ENCODE measurements around the gene DTD1. TPM values are rescaled to one million over a fixed set of nuclear protein-coding genes. Genes with fewer than 3 reads are reported as not detected.

Gene DTD1
- total RNA-seq, 4 donors from 2014 or later: 27.3 to 54.0 (median 35.2) TPM

DNA sequence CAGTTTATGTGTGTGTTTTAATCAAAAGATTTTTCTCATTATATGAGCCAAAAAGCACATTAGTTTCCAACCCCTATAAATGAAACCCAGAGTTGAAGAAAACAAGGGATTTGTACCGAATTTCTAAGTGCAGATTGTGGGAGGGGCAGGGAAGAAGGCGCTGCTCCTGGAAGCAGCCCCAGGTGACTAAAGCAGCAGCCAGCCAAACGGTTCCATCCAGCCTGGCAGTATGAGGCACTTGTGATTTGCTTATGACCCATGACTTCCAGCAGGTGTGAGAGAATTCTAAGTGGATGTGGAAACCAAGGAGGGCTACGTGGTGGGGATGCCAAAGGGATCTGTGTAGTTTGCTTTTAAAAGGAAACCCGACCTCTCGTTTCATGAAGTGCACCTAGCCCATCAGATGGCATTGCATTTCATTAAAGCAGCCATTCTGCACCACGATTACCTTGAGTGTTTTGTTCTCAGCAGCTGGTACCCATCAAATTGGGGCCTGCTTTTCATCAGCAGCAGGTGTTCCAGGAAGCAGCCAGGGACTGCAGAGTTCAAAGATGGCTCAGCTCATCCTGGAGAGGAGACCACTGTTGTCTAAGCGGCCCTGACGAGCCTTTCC is 79.1 kb downstream of the DTD1 start:
- peaks cover 0 to 14% (median 0%) of the 10 kb centered on the region in 3 donors for H3K4me1 ChIP-seq
- intact Hi-C loops (cut with DNase I): no loop called here
- H3K9me3 ChIP-seq: no peaks in the 10 kb centered on the region
- H3K4me3 ChIP-seq: no peak overlapping the region
- H3K27ac ChIP-seq: no peak overlapping the region
- no peaks in the 10 kb centered on the region for H3K36me3 ChIP-seq
- TF ChIP-seq, protein P1, sequence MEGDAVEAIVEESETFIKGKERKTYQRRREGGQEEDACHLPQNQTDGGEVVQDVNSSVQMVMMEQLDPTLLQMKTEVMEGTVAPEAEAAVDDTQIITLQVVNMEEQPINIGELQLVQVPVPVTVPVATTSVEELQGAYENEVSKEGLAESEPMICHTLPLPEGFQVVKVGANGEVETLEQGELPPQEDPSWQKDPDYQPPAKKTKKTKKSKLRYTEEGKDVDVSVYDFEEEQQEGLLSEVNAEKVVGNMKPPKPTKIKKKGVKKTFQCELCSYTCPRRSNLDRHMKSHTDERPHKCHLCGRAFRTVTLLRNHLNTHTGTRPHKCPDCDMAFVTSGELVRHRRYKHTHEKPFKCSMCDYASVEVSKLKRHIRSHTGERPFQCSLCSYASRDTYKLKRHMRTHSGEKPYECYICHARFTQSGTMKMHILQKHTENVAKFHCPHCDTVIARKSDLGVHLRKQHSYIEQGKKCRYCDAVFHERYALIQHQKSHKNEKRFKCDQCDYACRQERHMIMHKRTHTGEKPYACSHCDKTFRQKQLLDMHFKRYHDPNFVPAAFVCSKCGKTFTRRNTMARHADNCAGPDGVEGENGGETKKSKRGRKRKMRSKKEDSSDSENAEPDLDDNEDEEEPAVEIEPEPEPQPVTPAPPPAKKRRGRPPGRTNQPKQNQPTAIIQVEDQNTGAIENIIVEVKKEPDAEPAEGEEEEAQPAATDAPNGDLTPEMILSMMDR (IDR thresholded peaks at IDR 0.05): no peak
- TF ChIP-seq POLR2A (IDR thresholded peaks at IDR 0.05): no peak
- no peaks in the 10 kb centered on the region for H3K27me3 ChIP-seq
- 57 to 70% methylated on average over 7 of the region's 9 CpGs for WGBS, 2 donors
- no peak for DNase-seq

GRCh38 chr20:18669241-18670019 is 81.6 kb downstream of the DTD1 start:
- WGBS, 2 donors: 92 to 95% methylated on average over 10 to 14 of the region's 15 CpGs

GRCh38 chr20:18671203-18671710 is 83.4 kb downstream of the DTD1 start:
- Histone ChIP-seq H3K27ac (no peak overlapping the region), H3K27me3 (no peaks in the 10 kb centered on the region), H3K36me3 (no peaks in the 10 kb centered on the region), H3K4me1 (peaks cover 0 to 11% (median 0%) of the 10 kb centered on the region in 3 donors), H3K9me3 (no peaks in the 10 kb centered on the region), H3K4me3 (no peak overlapping the region)
- DNase-seq: no peak
- intact Hi-C loops (cut with DNase I): no loop called here
- 89 to 92% methylated on average over 3 of the region's 3 CpGs for WGBS, 2 donors
- TF ChIP-seq, protein P1 (IDR thresholded peaks at IDR 0.05): no peak
- TF ChIP-seq POLR2A (IDR thresholded peaks at IDR 0.05): no peak

More at GRCh38 chr20:18669241-18670019, 81.6 kb downstream of the DTD1 start:
- no peaks in the 10 kb centered on the region for H3K9me3 ChIP-seq
- intact Hi-C loops (cut with DNase I): no loop called here
- no peak overlapping the region for H3K27ac ChIP-seq
- H3K36me3 ChIP-seq: no peaks in the 10 kb centered on the region
- no peaks in the 10 kb centered on the region for H3K27me3 ChIP-seq
- H3K4me1 ChIP-seq: peaks cover 0 to 14% (median 0%) of the 10 kb centered on the region in 3 donors
- no peak for DNase-seq
- TF ChIP-seq POLR2A (IDR thresholded peaks at IDR 0.05): no peak
- no peak overlapping the region for H3K4me3 ChIP-seq

DNA sequence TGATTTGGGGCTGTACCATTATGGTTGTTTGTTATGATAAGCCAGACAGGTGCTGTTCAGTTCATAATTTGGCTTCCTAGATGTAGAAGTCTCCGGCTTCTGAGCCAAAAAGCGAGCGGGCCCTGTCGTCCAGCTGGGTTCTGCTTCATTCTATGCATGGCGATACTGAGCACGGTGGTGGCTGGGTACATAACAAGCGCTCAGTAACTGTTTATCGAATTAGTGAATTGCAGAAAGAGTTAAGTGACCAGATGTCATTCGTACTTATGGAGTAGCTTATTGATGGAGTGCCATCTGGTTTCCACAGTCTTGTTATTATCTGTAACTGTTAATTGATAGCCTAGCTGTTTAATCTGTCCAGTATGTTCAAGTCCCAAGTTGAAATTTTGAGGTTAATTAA is 85.0 kb downstream of the DTD1 start:
- no peak overlapping the region for H3K27ac ChIP-seq
- no peaks in the 10 kb centered on the region for H3K27me3 ChIP-seq
- no peak for DNase-seq
- peaks cover 0 to 6% (median 0%) of the 10 kb centered on the region in 3 donors for H3K4me1 ChIP-seq
- 90 to 95% methylated on average over 8 to 9 of the region's 9 CpGs for WGBS, 2 donors
- TF ChIP-seq, protein P1 (IDR thresholded peaks at IDR 0.05): no peak
- no peak for TF ChIP-seq POLR2A (IDR thresholded peaks at IDR 0.05)
- H3K9me3 ChIP-seq: no peaks in the 10 kb centered on the region
- intact Hi-C loops (cut with DNase I): no loop called here
- no peaks in the 10 kb centered on the region for H3K36me3 ChIP-seq
- H3K4me3 ChIP-seq: no peak overlapping the region

DNA sequence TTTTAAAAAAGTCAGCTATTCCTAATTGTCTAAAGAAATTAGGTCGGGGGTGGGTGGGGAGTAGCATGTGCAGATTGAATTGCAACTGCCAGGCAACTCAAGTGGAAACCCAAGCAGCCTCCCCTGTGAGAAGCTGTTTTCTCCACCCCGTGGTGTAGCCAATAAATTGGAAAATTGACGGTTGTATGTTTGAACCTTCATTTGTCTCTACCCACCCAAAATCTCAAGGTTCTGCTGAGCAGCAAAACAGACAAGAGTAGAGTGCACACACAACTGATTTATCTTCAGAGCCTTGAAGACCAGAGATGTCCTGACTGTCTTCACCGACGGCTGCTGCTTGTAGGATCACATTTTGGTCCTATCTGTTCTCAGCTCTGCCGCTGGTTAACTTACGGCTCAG is 88.5 kb downstream of the DTD1 start:
- H3K9me3 ChIP-seq: no peaks in the 10 kb centered on the region
- intact Hi-C loops (cut with DNase I): no loop called here
- DNase-seq: no peak
- WGBS, 2 donors: 85 to 86% methylated on average over 6 to 7 of the region's 7 CpGs
- no peak for TF ChIP-seq POLR2A (IDR thresholded peaks at IDR 0.05)
- TF ChIP-seq, protein P1 (IDR thresholded peaks at IDR 0.05): no peak
- peaks cover 0 to 19% (median 0%) of the 10 kb centered on the region in 3 donors for H3K4me1 ChIP-seq
- no peak overlapping the region for H3K4me3 ChIP-seq
- no peak overlapping the region for H3K27ac ChIP-seq
- no peaks in the 10 kb centered on the region for H3K36me3 ChIP-seq
- H3K27me3 ChIP-seq: no peaks in the 10 kb centered on the region

All from esophagus squamous epithelium (tissue), 5 donors.